LNCAP (cell line): Measurements from ENCODE around the gene ZNF768.

Source experiments
- TF ChIP-seq, protein P1 (sequence below): fragments of 450-650 bp; IDR thresholded peaks from 2 replicates; pipeline ENCODE4 v1.5.1; 2017; ENCODE audit warnings: mild to moderate bottlenecking

Gene ZNF768

DNA sequence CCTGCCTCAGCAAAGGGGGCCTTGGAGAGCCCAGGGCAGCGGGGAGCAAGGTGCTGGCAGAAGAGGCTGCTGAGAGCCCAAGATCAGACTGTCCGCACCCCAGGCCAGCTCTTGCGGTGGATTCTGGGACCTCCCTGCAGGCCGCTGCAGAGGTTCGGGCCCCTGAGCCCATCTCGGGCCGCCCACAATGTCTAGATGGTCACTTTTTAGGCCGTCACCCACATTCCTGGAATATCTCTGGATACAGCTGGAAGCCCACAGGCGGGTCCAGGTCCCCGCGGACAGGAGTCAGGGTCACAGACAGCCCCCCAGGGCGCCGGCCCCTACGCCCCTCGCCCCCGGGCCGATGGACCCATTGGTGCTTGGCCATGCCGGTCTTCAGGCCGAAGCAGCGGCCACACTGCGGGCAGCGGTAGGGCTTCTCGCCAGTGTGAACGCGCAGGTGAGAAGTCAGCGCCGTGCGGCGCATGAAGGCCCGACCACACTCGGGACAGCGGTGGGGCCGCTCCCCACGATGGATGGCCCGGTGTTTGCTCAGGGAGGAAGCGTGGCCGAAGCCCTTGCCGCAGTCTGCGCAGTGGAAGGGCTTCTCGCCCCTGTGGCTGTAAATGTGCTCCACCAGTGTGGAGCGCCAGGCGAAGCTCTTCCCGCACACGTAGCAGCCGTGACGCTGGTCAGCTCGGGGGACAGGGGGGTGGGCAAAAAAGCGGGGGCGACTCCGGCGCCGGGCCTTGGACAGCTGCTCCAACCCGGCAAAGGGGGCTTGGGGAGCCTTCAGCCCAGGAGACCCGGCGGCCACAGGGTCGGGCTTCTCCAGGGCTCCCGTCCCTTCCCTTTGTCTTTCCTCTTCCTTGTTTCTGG, 6.1 kb upstream of the ZNF768 start:
- TF ChIP-seq, protein P1, sequence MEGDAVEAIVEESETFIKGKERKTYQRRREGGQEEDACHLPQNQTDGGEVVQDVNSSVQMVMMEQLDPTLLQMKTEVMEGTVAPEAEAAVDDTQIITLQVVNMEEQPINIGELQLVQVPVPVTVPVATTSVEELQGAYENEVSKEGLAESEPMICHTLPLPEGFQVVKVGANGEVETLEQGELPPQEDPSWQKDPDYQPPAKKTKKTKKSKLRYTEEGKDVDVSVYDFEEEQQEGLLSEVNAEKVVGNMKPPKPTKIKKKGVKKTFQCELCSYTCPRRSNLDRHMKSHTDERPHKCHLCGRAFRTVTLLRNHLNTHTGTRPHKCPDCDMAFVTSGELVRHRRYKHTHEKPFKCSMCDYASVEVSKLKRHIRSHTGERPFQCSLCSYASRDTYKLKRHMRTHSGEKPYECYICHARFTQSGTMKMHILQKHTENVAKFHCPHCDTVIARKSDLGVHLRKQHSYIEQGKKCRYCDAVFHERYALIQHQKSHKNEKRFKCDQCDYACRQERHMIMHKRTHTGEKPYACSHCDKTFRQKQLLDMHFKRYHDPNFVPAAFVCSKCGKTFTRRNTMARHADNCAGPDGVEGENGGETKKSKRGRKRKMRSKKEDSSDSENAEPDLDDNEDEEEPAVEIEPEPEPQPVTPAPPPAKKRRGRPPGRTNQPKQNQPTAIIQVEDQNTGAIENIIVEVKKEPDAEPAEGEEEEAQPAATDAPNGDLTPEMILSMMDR, result no peak

DNA sequence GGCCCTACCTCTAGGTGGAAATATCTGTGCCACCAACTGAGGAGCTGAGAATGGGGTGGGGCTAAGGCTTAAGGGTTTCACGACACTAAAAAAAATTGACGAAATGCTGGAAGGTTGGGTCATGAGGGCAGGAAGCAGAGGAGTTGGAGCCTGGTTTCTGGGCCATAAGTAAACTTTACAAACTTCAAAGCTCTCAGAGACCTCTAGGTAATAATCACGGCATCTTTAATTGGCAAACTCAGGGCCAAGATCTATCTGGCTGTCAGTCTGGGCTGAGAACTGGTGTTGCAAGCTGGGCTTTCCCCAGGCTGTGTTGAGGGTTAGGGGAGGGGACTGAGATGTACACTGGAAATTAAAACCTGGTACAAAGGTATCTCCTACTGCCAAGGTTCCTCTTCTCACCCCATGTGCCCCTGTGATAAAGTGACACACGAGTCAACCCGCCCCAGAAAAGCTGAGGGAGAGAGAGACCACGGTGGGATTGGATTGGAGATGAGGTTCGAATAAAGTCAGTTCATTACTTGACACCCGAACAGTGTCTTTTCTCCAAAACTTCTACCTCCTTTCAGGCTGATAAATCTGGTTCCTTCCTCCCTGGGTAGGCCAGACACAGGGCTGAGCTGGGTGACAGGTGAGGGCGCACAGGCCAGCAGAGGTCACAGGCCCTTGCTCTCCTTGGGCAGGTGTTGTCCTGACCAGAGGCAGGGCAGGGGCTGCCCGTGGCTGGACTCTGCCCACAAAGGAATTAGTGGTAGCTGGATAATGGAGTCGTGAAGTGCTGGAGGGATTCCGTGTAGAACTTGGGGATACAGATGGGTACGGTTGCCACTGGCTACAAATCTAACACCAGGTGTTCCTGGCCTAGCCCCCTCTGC, 4.0 kb upstream of the ZNF768 start:
- TF ChIP-seq, protein P1, result no peak

DNA sequence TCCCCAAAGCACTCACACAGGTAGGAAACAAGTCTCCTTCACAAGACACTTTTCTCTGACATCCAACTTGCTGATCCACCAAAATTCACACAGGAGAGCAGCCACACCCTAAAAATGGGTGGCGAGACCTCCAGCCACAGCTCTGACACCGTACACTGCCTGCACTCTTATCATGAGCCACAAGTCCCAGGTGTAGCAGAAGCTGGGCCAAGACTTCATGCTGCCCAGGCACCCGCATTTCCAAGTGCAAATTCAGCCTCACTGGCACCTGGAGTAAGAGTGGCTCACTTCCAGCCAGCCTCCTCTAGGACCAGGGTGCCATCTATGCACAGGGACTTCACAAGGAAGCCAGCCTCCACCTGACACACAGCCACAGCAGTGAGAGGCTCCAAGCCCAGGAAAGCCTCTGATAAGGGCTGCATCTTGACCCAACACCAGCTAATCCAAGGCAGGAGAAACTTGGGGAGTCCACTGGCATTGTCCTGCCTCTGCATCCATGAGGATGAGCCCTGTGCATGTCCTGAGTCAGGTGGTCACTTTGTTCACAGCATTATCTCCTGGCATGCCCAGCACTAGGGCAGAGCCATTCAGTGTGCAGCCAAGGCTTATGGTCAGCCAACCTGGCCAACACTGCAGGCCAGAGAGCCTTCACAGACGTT, 2.6 kb upstream of the ZNF768 start:
- TF ChIP-seq, protein P1, result no peak

DNA sequence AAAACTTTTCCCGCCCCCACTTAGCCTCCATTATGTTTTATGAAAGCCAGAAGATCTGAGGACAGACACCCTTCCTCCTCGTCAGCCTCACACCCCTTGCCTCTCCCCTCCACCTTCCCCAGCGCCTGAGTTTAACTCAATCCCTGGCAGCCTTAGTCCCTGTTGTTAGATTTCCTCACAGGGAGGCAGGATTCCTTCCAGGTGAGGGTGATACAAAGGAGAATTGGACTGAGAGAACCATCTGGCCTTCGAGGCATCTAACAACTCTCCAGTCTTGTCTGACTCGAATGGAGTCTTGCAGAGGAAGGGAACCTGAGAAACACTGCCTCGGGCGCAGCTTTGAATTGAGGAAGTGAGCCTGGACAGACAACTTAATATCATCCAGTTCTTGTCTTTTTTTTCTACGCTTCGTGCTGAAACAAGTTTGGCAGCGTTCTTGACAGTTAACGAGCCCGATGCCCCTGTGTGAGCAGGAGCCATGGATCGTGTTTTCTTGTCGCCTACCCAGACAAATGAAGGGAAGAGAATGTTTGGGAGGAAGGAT, 1.3 kb upstream of the ZNF768 start:
- TF ChIP-seq, protein P1, result no peak

DNA sequence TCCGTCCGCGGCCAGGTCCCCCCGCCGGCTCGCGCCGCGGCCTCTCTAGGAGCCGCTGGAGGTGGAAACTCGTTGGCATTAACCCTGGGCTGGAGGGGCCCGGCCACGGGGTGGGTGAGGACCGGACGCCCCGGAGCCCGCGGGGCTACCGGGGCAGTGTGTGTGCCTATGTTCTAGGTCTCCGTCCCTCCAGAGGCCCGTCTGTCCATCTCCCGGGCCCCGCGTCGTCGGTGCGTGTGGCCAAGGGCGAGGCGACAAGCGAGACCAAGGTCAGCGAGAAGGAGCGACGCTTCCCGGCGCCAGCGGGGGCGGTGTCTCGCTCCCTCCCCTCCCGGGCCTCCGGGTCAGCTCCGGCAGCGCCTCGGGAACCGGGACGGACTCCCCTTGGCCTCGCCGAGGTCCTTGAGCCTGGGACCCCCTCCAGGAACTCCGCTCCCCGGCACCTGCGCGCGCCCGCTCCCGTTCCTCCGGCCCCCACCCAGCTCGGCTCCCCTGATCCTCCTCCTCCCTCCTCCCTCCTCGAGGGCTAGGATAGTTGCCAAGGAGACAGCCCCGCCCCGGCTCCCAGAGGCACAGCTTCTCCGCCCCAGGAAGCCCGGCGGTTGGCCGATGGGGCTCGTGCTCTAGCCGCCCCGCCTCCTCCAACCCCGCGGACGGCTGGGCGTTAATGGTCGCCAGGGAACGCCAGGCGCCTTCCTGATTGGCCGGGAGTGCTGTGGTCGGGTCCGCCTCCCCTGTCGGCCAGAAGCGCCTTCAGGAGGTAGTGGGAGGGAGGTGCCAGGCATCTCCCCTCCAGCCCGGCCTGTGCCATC, 663 bp upstream of the ZNF768 start:
- TF ChIP-seq, protein P1, result no peak

DNA sequence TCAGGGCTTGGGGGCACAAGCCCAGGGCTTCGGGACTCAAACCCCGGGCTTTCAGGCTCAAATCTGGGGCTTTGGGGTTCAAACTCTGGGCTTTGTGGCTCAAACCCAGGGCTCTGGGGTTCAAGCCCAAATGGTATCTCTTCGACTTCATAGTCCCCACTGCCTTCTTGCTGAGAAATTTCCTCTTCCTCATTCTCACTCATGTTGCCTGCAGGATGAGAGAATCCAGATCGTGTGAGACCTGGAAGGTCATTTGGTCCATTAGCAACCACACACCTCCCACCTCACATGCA, 576 bp downstream of the ZNF768 start:
- TF ChIP-seq, protein P1, result no peak
